Osteoblast (primary cell): Measurements from ENCODE around the gene CA11. TPM values are rescaled to one million over a fixed set of nuclear protein-coding genes. Genes with fewer than 3 reads are reported as not detected.

Experiments
- DNase-seq: peaks from one replicate; pipeline ENCODE4 v3.0.0; 2011; ENCODE audit warnings: low spot score, mixed read lengths; ENCODE audit not compliant: insufficient read length; ENCODE audit errors: missing footprints
- H2AFZ ChIP-seq: 2 replicates; pipeline ENCODE4 v1.6.0; 2011; ENCODE audit warnings: mild to moderate bottlenecking, low read length
- H3K27ac ChIP-seq: 2 replicates; pipeline ENCODE4 v1.5.1; 2011; ENCODE audit warnings: mild to moderate bottlenecking, low read depth, low read length, moderate library complexity
- H3K27me3 ChIP-seq: 2 replicates; pipeline ENCODE4 v1.6.0; 2012; ENCODE audit warnings: mild to moderate bottlenecking, control low read depth, inconsistent platforms, low read length, moderate library complexity; ENCODE audit not compliant: insufficient read depth
- H3K36me3 ChIP-seq: 2 replicates; pipeline ENCODE4 v1.5.1; 2011; ENCODE audit warnings: mild to moderate bottlenecking, low read length, control low read depth, moderate library complexity; ENCODE audit not compliant: insufficient read depth
- H3K4me1 ChIP-seq: 2 replicates; pipeline ENCODE4 v1.5.1; 2011; ENCODE audit warnings: mild to moderate bottlenecking, low read length, control low read depth, moderate library complexity; ENCODE audit not compliant: insufficient read depth
- H3K4me2 ChIP-seq: 2 replicates; pipeline ENCODE4 v1.6.0; 2011; ENCODE audit warnings: mild to moderate bottlenecking, low read length; ENCODE audit not compliant: insufficient read depth
- H3K4me3 ChIP-seq: fragments of 200-600 bp; sonication (generic); 3 replicates; pipeline ENCODE4 v1.5.1; 2012; ENCODE audit warnings: mild to moderate bottlenecking, low read length, inconsistent platforms; ENCODE audit not compliant: insufficient read depth
- H3K79me2 ChIP-seq: 2 replicates; pipeline ENCODE4 v1.6.0; 2012; ENCODE audit warnings: mild to moderate bottlenecking, low read length, control low read depth, inconsistent platforms; ENCODE audit not compliant: insufficient read depth
- H3K9me3 ChIP-seq: 2 replicates; pipeline ENCODE4 v1.5.1; 2011; ENCODE audit warnings: low read depth, low read length, control low read depth
- H4K20me1 ChIP-seq: 2 replicates; pipeline ENCODE4 v1.6.0; 2012; ENCODE audit warnings: mild to moderate bottlenecking, low read length, control low read depth; ENCODE audit not compliant: insufficient read depth
- total RNA-seq: library from RNA; depleted of rRNA; stranded (reverse); fragments of >200 nt; gene quantifications from 2 replicates; pipeline ENCODE4 v1.2.3, GENCODE V29; 2012
- TF ChIP-seq, protein P1 (sequence below): IDR thresholded peaks from 2 replicates; pipeline ENCODE4 v1.5.1; 2011; ENCODE audit warnings: mild to moderate bottlenecking, low read depth, low read length, moderate library complexity; ENCODE audit errors: extremely low read depth

CA11 gene
- total RNA-seq, 1 donor: 1.8 TPM

DNA sequence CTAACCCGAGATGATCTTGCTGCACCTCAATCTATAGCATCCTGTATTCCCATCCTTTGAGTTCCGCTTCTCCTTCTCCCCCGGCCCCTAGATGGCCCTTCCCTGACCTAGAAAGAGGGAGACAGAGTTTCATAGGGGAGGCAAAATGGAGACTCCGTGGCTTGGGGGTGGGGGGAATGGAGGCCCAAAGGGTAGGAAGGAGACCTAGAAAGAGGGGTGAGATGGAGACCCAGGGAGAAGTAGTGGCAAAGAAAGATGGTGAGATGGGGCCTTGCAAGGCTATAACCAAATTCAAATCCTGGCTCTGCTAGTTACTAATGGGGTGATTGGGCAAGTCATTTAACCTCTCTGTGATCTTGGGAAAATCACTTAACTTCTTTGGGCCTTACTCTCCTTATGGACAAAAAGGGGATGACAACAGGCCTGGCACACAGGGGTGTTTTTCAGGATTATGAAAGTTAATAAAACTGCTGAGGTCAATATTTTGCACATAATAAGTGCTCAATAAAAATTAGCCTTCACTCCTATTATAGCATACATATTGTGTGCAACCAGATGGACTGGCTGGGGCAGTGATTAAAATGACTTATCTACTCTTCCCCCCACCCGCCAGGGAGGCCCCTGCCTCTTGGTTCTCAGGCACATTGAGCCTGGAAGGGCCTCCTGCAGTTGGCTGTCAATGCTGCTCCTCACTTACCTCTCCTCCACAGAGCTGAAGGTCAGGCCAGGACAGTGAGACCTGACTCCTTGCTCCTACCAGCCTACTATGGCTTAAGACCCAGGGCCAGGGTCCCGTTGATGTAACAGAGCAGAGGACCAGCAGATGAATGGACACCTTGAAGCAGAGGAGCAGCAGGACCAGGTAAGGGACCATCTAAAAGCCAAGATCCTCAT is 26.0 kb downstream of the CA11 start:
- Histone ChIP-seq H3K4me1 (peaks cover 33% of the 10 kb centered on the region), H3K4me3 (peak overlapping the region; percentile 100), H3K9me3 (no peaks in the 10 kb centered on the region), H4K20me1 (peaks cover 40% of the 10 kb centered on the region), H3K79me2 (peaks cover 48% of the 10 kb centered on the region), H3K27ac (peak overlapping the region; percentile 93), H3K36me3 (peaks cover 33% of the 10 kb centered on the region), H3K4me2 (peak overlapping the region; percentile 88), H2AFZ (peak overlapping the region; percentile 86), H3K27me3 (no peaks in the 10 kb centered on the region)
- TF ChIP-seq, protein P1, sequence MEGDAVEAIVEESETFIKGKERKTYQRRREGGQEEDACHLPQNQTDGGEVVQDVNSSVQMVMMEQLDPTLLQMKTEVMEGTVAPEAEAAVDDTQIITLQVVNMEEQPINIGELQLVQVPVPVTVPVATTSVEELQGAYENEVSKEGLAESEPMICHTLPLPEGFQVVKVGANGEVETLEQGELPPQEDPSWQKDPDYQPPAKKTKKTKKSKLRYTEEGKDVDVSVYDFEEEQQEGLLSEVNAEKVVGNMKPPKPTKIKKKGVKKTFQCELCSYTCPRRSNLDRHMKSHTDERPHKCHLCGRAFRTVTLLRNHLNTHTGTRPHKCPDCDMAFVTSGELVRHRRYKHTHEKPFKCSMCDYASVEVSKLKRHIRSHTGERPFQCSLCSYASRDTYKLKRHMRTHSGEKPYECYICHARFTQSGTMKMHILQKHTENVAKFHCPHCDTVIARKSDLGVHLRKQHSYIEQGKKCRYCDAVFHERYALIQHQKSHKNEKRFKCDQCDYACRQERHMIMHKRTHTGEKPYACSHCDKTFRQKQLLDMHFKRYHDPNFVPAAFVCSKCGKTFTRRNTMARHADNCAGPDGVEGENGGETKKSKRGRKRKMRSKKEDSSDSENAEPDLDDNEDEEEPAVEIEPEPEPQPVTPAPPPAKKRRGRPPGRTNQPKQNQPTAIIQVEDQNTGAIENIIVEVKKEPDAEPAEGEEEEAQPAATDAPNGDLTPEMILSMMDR: no peak
- DNase-seq: peak; percentile 58

DNA sequence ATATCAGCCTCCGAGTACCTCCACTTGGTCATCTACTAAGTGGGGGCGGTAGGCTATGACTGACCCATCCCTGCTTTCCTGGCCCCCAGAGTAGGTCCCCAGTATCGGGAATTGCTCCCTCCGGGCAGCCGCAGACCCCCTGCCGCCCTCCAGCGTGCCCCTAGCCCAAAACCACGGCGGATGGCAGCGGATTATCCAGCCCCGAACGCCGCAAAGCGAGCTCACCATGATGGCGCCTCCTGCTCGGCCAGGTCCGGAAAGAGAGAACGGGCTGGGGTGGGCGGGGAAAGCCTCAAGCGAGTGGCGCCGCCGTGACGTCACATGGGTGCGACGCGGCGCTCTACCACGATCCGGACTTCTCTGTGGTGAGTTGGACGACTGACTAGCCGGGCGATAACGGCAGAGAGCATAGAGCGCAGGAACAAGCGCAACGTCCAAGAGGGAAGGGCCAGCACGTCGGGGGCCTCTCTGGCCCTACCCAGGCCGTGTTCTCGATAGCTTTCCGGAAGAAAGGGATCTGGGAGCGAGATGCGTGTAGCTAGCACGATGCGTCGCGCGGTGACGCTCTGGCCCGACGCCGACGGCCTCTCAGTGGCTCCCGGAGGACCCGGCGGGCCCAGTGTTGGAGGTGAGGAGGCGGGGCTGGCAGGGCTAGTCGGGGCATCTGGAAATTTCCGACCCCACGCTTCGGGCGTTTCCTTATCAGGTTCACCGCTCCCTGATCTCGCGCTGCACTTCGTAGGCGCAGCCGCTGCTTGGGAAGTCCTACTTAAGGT is 26.9 kb downstream of the CA11 start, which contains the start of the genes RPL18 and SPHK2:
Gene RPL18, minus strand, starts transcription at position 263 of the 776 bp plus-strand sequence. Its CDS starts 35 bp downstream, at position 228.
Gene SPHK2, plus strand, starts transcription at position 591 of the 776 bp plus-strand sequence. CDS start 1,009 bp downstream, outside the sequence.
- Histone ChIP-seq H3K9me3 (no peaks in the 10 kb centered on the region), H3K79me2 (peaks cover 48% of the 10 kb centered on the region), H3K27ac (peak within 1 kb of the TSS; percentile 93), H3K4me1 (peaks cover 29% of the 10 kb centered on the region), H3K4me3 (peak within 1 kb of the TSS; percentile 100), H4K20me1 (peaks cover 41% of the 10 kb centered on the region), H3K27me3 (no peaks in the 10 kb centered on the region), H3K36me3 (peaks cover 35% of the 10 kb centered on the region), H3K4me2 (peak within 1 kb of the TSS; percentile 88), H2AFZ (peak within 1 kb of the TSS; percentile 86)
- TF ChIP-seq, protein P1: no peak
- peak; percentile 99 for DNase-seq

DNA sequence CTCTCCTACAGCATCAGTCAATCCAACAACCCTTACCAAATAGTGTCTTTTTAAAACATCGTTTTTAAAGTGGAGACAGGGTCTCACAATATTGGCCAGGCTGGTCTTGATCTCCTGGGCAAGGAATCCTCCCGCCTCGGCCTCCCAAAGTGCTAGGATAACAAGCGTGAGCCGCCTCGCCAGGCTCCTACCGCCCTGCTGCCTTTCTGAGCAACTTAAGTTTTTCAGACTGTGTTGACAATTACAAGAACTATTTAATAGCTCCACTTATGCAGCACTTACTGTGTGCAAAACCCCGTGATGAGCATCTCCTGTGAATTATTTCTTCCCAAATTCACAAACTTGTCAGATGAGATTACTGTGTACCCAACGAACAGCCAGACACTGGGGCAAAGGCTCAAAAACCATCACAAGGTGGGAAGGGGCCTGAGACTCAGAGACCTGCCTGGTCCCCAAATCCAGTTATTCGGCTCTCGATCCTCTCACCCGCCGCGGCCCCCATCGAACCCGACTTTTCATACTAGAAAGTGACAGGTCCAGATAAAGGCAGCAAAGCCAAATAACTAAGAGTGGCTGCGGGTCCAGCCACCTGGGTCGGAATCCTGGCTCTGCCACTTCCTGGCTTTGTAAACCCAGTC is 27.6 kb downstream of the CA11 start:
- Histone ChIP-seq H2AFZ (peak overlapping the region; percentile 83), H3K4me3 (peak overlapping the region; percentile 100), H3K9me3 (no peaks in the 10 kb centered on the region), H3K79me2 (peaks cover 48% of the 10 kb centered on the region), H3K27ac (peak overlapping the region; percentile 93), H4K20me1 (peaks cover 41% of the 10 kb centered on the region), H3K36me3 (peaks cover 35% of the 10 kb centered on the region), H3K4me2 (peak overlapping the region; percentile 81), H3K4me1 (peaks cover 24% of the 10 kb centered on the region), H3K27me3 (no peaks in the 10 kb centered on the region)
- DNase-seq: peak; percentile 83
- TF ChIP-seq, protein P1: no peak
